Measurements from ENCODE around the gene ENTHD1.
"Not testable (repeated sequence)": the region's sequence is repeated elsewhere in the genome, so short reads cannot be mapped to it uniquely, and the experiment has no call there.

ENTHD1 gene

DNA sequence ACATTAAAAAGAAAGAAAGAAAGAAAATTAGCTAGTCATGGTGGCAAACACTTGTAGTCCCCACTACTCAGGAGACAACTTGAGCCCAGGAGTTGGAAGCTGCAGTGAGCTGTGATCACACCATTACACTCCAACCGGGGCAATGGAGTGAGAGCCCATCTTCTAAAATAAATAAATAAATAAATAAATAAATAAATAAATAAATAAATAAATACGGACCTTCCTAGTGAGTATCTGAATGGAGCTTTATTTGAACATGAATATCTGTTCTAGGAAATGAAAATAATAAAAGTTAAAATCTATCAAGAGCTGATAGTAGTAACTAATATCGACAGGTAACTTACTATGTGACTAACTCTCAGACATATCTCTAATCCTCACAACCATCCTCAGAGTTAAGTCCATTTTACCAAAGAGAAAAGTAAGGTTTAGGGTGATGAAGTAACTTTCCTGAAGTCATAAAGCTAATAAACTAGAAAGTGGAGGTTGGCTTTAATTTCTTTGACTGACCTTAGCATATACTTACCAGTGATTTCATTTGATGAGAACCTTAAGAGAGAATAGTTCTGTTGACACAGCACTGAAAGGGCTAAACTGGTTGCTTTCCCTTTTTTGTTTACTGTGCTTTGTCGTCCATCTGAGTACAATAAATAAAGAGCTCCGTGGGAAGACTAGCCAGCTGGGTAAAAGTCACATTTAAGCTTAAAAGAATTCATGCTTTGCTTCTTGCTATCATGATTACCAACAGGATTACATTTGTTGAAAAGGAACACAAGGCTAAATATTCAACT, 22.4 kb downstream of the ENTHD1 start:
- Histone ChIP-seq H3K36me3 (no peaks in the 10 kb centered on the region), H3K4me3 (no peak overlapping the region), H3K27ac (no peak overlapping the region), H3K9me3 (no peaks in the 10 kb centered on the region), H3K4me1 (no peaks in the 10 kb centered on the region), H3K27me3 (peaks cover 0 to 5% of the 10 kb centered on the region in 2 donors)
- TF ChIP-seq, protein P1, sequence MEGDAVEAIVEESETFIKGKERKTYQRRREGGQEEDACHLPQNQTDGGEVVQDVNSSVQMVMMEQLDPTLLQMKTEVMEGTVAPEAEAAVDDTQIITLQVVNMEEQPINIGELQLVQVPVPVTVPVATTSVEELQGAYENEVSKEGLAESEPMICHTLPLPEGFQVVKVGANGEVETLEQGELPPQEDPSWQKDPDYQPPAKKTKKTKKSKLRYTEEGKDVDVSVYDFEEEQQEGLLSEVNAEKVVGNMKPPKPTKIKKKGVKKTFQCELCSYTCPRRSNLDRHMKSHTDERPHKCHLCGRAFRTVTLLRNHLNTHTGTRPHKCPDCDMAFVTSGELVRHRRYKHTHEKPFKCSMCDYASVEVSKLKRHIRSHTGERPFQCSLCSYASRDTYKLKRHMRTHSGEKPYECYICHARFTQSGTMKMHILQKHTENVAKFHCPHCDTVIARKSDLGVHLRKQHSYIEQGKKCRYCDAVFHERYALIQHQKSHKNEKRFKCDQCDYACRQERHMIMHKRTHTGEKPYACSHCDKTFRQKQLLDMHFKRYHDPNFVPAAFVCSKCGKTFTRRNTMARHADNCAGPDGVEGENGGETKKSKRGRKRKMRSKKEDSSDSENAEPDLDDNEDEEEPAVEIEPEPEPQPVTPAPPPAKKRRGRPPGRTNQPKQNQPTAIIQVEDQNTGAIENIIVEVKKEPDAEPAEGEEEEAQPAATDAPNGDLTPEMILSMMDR (IDR thresholded peaks at IDR 0.05), result no peak
- intact Hi-C loops (cut with DNase I; ENCODE audit: low total_unique reads), result no loop called here
- DNase-seq, result no peak

DNA sequence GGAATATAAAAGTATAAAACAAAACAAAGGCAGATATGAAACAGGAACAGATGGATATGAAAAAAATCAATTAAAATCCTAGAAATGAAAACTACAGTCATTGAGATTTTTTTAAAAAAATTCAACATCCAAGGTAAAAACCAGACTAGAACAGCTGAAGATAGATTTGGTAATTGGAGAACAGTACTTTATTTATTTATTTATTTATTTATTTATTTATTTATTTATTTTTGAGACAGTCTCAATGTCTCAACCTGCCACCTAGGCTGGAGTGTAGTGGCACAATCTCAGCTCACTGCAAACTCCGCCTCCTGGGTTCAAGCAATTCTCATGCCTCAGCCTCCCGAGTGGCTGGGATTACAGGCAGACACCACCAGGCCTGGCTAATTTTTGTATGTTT, 23.8 kb downstream of the ENTHD1 start:
- H3K4me1 ChIP-seq; H3K9me3 ChIP-seq; H3K27ac ChIP-seq; DNase-seq; H3K27me3 ChIP-seq; H3K4me3 ChIP-seq; H3K36me3 ChIP-seq; intact Hi-C loops (cut with DNase I; ENCODE audit: low total_unique reads): not testable (repeated sequence)

DNA sequence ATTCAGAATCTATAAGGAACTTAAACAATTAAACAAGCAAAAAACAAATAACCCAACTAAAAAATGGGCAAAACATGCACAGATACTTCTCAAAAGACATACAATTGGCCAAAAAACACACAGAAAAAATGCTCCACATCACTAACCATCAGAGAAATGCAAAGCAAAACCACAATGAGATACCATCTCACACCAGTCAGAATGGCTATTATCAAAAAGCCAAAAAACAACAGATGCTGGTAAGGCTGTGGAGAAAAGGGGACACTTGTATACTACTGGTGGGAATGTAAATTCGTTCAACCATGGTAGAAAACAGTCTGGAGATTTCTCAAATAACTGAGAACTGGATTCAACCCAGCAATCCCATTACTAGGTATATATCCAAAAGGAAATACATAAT, 24.8 kb downstream of the ENTHD1 start:
- intact Hi-C loops (cut with DNase I; ENCODE audit: low total_unique reads), result no loop called here
- no peak for DNase-seq
- no peaks in the 10 kb centered on the region for H3K4me1 ChIP-seq
- no peak overlapping the region for H3K4me3 ChIP-seq
- no peaks in the 10 kb centered on the region for H3K9me3 ChIP-seq
- H3K27ac ChIP-seq, result no peak overlapping the region
- peaks cover 0 to 5% of the 10 kb centered on the region in 2 donors for H3K27me3 ChIP-seq
- TF ChIP-seq, protein P1 (IDR thresholded peaks at IDR 0.05), result no peak
- no peaks in the 10 kb centered on the region for H3K36me3 ChIP-seq

DNA sequence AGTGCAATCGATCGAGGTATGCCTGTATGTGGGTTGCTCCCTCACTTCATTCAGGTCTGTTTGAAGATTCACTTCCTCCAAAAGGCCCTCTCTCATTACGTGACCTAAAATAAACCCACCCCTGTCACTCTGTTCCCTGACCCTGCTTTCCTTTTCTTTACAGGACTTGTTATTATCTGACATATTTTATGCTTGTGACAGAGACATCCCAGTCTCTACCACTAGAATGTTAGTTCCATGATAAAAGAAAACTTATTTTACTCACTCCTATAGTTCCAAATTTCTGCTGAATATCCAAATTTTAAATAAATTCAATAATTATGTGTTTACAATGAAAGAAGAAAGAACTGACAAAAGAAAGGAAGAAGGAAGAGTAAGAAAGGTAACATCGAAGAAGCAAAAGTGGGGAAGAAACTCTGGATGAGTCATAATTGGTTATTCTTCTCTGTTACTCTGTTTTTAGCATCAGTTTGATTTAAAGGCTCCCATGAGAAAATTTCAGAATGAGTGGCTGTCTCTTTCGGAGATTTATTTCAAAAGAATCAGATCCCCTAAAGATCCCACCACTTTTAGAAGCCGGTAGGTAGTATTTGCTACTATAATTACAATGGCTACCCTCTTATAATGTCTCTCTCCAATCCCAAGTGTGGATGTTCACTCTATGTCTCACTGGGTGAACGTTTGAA, 33.5 kb downstream of the ENTHD1 start:
- H3K36me3 ChIP-seq, result no peaks in the 10 kb centered on the region
- intact Hi-C loops (cut with DNase I; ENCODE audit: low total_unique reads), result no loop called here
- no peak for DNase-seq
- TF ChIP-seq, protein P1 (IDR thresholded peaks at IDR 0.05), result no peak
- no peaks in the 10 kb centered on the region for H3K9me3 ChIP-seq
- peaks cover 0 to 7% of the 10 kb centered on the region in 2 donors for H3K27me3 ChIP-seq
- no peak overlapping the region for H3K4me3 ChIP-seq
- H3K4me1 ChIP-seq, result no peaks in the 10 kb centered on the region
- H3K27ac ChIP-seq, result no peak overlapping the region

DNA sequence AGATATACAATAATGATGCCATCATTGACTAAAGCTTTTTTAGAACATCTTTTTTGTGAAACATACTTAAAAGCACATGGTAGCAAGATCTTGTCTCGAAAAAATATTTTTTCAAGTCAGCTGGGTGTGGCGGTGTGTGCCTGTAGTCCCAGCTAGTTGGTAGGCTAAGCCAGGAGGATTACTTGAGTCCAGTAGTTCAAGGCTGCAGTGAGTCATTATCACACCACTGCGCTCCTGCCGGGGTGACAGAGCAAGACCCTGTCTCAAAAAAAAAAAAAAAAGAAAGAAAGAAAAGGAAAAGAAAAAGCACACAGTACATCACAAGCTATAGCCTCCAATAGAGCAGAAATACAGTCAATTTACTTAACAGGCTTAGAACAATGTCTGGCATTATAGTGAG, 37.0 kb downstream of the ENTHD1 start:
- DNase-seq, result no peak
- TF ChIP-seq, protein P1 (IDR thresholded peaks at IDR 0.05), result no peak
- no peak overlapping the region for H3K4me3 ChIP-seq
- H3K27me3 ChIP-seq, result peaks cover 0 to 14% of the 10 kb centered on the region in 2 donors
- H3K36me3 ChIP-seq, result no peaks in the 10 kb centered on the region
- H3K27ac ChIP-seq, result no peak overlapping the region
- no peaks in the 10 kb centered on the region for H3K4me1 ChIP-seq
- H3K9me3 ChIP-seq, result no peaks in the 10 kb centered on the region
- intact Hi-C loops (cut with DNase I; ENCODE audit: low total_unique reads), result no loop called here

DNA sequence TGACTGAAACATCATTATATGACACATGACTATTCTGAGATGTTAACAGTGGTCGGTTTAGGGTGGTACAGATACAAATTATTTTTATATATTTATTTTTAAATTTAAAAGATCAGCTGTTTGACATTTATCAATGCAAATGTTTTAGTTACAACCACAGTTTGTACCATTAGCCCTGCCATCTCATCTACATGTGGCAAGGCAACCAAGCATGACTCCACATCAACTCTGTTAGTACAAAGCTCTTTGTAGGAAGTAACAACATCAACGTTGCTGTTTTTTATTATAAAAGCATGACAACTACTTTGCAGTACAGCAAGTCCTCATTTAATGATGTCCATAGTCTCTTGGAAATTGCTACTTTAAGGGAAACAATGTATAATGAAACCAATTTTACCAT, 40.8 kb downstream of the ENTHD1 start:
- TF ChIP-seq, protein P1 (IDR thresholded peaks at IDR 0.05), result no peak
- H3K27me3 ChIP-seq, result peaks cover 0 to 8% of the 10 kb centered on the region in 2 donors
- H3K27ac ChIP-seq, result no peak overlapping the region
- intact Hi-C loops (cut with DNase I; ENCODE audit: low total_unique reads), result no loop called here
- H3K36me3 ChIP-seq, result no peaks in the 10 kb centered on the region
- no peaks in the 10 kb centered on the region for H3K4me1 ChIP-seq
- no peaks in the 10 kb centered on the region for H3K9me3 ChIP-seq
- H3K4me3 ChIP-seq, result no peak overlapping the region
- DNase-seq, result no peak

Measured in tibial artery (tissue), 4 donors.